HL-60 (cell line): Measurements from ENCODE around the gene ELOA.

Experiments
- GABPA ChIP-seq: IDR thresholded peaks from 2 replicates; pipeline ENCODE4 v1.6.1; 2012; ENCODE audit warnings: low read depth
- POLR2AphosphoS5 ChIP-seq: IDR thresholded peaks from 2 replicates; pipeline ENCODE4 v1.6.1; 2012; ENCODE audit warnings: low read depth
- TF ChIP-seq, protein P1 (sequence below): IDR thresholded peaks from one replicate; pipeline ENCODE4 v1.5.1; 2011; ENCODE audit warnings: low read length, control low read depth, inconsistent platforms; ENCODE audit not compliant: insufficient read depth
- TF ChIP-seq, protein P2 (sequence below): IDR thresholded peaks from 2 replicates; pipeline ENCODE4 v1.6.1; 2012; ENCODE audit warnings: low read depth; ENCODE audit not compliant: insufficient replicate concordance

DNA sequence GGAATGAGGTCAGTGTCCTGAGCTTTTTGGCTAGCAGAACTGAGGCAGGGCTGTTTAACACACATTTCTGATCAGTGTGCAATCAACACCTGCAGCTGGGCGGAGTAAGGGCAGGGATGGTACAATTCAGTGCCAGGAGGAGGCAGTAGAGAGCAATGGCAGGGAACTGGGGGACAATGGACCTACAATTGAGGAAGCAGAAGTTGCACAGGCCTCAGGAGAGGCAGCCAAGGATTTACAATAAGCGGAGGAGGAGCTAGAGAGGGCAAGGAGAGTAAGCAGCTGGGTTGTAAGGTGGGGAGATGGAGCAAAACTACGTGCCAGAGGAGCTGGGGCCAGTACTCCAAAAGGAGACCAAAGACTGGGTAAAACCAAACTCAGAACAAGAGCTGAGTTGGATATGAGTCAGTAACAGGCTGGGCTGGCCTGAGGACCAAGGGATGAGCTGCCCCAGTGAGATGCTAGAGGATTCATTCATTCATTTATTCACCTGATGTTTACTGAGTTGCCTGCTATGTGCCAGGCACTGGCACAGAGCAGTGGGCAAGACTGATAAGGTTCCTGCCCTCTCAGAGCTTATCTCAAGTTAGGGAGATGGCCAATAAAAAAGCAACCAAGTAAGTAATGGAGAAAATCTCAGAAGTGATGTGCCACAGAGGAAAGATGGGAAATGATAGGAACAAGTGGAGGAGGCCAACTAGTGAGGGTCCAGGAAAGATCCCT lies 67.7 kb downstream of the ELOA start:
- TF ChIP-seq, protein P1, sequence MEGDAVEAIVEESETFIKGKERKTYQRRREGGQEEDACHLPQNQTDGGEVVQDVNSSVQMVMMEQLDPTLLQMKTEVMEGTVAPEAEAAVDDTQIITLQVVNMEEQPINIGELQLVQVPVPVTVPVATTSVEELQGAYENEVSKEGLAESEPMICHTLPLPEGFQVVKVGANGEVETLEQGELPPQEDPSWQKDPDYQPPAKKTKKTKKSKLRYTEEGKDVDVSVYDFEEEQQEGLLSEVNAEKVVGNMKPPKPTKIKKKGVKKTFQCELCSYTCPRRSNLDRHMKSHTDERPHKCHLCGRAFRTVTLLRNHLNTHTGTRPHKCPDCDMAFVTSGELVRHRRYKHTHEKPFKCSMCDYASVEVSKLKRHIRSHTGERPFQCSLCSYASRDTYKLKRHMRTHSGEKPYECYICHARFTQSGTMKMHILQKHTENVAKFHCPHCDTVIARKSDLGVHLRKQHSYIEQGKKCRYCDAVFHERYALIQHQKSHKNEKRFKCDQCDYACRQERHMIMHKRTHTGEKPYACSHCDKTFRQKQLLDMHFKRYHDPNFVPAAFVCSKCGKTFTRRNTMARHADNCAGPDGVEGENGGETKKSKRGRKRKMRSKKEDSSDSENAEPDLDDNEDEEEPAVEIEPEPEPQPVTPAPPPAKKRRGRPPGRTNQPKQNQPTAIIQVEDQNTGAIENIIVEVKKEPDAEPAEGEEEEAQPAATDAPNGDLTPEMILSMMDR, result peak; percentile 96
- TF ChIP-seq POLR2AphosphoS5 (peak; percentile 54; the same call in 1 of the 2 replicates), GABPA (no peak)
- TF ChIP-seq, protein P2, sequence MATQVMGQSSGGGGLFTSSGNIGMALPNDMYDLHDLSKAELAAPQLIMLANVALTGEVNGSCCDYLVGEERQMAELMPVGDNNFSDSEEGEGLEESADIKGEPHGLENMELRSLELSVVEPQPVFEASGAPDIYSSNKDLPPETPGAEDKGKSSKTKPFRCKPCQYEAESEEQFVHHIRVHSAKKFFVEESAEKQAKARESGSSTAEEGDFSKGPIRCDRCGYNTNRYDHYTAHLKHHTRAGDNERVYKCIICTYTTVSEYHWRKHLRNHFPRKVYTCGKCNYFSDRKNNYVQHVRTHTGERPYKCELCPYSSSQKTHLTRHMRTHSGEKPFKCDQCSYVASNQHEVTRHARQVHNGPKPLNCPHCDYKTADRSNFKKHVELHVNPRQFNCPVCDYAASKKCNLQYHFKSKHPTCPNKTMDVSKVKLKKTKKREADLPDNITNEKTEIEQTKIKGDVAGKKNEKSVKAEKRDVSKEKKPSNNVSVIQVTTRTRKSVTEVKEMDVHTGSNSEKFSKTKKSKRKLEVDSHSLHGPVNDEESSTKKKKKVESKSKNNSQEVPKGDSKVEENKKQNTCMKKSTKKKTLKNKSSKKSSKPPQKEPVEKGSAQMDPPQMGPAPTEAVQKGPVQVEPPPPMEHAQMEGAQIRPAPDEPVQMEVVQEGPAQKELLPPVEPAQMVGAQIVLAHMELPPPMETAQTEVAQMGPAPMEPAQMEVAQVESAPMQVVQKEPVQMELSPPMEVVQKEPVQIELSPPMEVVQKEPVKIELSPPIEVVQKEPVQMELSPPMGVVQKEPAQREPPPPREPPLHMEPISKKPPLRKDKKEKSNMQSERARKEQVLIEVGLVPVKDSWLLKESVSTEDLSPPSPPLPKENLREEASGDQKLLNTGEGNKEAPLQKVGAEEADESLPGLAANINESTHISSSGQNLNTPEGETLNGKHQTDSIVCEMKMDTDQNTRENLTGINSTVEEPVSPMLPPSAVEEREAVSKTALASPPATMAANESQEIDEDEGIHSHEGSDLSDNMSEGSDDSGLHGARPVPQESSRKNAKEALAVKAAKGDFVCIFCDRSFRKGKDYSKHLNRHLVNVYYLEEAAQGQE, result no peak
